Spleen (tissue), 7 donors: ENCODE data around the gene INSM1.

Source experiments
- POLR2A ChIP-seq, 3 donors: fragments of 450-650 bp; IDR thresholded peaks; one replicate each; pipeline ENCODE4 v1.5.1; 2017; ENCODE audit warnings: antibody characterized with exemption in 3 of 3, mild to moderate bottlenecking in 1 of 3
- POLR2AphosphoS5 ChIP-seq, 3 donors: sonication (generic); formaldehyde crosslinking; IDR thresholded peaks; one replicate each; pipeline ENCODE4 v1.5.1; 2017; ENCODE audit warnings: antibody characterized with exemption in 3 of 3
- TF ChIP-seq, protein P1 (sequence below), 11 experiments: fragments of 200-600 bp in 7 of 11; fragments of 450-650 bp in 4 of 11; sonication (generic) in 4 of 11; IDR thresholded peaks in 8 of 11; conservative IDR thresholded peaks in 3 of 11; 1 replicate in 7 of 11; 2 replicates in 4 of 11; pipeline versions ENCODE4 v1.4.0 to v1.8.0; 2016 to 2021; ENCODE audit warnings: antibody characterized with exemption in 11 of 11, inconsistent platforms in 4 of 11, mild to moderate bottlenecking in 1 of 11
- donor health status: DM: no; HTN: no; CAD: no; lungs with moderate emphysema.
- donor health status: DM: no; HTN: no; CAD: no.
- donor health status: DM: no; HTN: no; CAD: no.

DNA sequence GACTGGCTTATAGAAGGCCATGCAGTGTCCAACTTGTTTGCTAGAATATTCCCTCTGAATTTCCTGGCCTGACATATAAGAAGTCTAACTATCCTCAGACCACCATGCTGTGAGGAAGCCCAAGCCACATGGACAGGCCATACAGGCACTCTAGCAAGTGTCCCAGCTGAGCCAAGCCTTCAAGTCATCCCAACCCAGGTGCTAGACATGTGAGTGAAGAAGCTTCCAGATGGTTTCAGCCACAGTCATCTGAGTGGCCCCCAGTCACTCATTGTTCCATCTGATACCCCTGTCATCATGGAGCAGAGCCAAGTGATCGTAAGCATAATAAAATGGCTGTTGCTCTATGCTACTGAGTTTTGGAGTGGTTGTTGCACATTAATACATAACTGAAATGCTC lies 46.0 kb upstream of the INSM1 start:
- TF ChIP-seq, protein P1, sequence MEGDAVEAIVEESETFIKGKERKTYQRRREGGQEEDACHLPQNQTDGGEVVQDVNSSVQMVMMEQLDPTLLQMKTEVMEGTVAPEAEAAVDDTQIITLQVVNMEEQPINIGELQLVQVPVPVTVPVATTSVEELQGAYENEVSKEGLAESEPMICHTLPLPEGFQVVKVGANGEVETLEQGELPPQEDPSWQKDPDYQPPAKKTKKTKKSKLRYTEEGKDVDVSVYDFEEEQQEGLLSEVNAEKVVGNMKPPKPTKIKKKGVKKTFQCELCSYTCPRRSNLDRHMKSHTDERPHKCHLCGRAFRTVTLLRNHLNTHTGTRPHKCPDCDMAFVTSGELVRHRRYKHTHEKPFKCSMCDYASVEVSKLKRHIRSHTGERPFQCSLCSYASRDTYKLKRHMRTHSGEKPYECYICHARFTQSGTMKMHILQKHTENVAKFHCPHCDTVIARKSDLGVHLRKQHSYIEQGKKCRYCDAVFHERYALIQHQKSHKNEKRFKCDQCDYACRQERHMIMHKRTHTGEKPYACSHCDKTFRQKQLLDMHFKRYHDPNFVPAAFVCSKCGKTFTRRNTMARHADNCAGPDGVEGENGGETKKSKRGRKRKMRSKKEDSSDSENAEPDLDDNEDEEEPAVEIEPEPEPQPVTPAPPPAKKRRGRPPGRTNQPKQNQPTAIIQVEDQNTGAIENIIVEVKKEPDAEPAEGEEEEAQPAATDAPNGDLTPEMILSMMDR (IDR thresholded peaks at IDR 0.05 in 8 of 11, conservative IDR thresholded peaks at IDR 0.05 in 3 of 11) = no peak
- TF ChIP-seq POLR2AphosphoS5 (IDR thresholded peaks at IDR 0.05) (no peak), POLR2A (IDR thresholded peaks at IDR 0.05) (no peak)
